VCaP (cell line): Measurements from ENCODE around the gene MBTD1.
A peak's percentile ranks its signal among the peaks of the same experiment; 100 is the strongest.
"Not testable (repeated sequence)": the region's sequence is repeated elsewhere in the genome, so short reads cannot be mapped to it uniquely, and the experiment has no call there.

ENCODE experiments used
- H3K27ac ChIP-seq: fragments of 450-650 bp; 2 replicates; pipeline ENCODE4 v1.5.1; 2017
- CTCF ChIP-seq: fragments of 450-650 bp; conservative IDR thresholded peaks from 2 replicates; pipeline ENCODE4 v1.5.1; 2017; ENCODE audit warnings: mild to moderate bottlenecking, moderate library complexity

Gene MBTD1

GRCh38 chr17:51188271-51188833 is 71.5 kb downstream of the MBTD1 start:
- H3K27ac ChIP-seq: no peak overlapping the region
- TF ChIP-seq CTCF: no peak

DNA sequence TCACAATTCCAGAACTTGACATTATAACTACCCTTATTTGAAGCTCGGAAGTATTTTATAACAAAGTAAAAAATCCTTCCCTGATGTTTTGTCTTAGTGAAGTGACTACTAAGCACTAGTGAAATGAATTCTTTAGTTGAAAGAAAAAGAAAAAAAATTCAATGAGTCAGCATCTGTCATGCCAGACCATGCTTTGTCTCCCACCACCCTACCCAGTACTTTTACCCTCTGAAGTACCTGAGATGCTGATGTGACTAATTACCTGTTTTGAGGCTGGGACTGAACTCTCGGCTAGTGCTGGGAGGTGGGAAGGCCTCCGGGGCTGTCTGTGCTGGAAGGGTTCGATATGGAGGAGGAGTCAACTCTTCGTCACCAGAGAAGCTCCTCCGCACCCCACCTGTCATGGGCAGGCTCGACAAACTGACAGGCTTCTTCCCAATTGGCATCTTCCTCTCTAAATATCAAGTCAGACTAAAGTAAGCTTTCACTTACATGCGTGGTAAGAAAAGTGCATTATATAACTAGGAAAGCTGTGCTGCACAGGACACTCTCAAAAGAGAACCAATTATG is 74.0 kb downstream of the MBTD1 start:
- no peak for TF ChIP-seq CTCF
- H3K27ac ChIP-seq: no peak overlapping the region

DNA sequence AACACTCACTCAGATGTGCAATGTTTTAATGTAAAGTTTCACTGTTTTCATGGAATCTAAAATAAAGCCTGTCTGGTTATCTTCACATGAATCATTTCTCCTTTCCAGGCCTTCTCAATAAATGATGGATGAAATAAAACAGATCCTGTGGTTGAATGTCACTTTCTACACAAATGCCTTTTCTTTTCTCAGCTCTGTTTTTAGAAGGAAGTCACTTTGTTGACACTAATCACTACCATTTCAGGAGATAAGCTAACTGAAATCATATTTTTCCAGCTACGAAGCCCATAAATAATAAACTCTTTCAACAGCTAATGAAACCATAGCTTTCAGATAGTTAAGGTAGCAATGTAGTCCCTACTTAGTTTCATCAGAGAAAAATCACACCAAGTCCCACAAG is 75.7 kb downstream of the MBTD1 start:
- H3K27ac ChIP-seq: no peak overlapping the region
- TF ChIP-seq CTCF: no peak

DNA sequence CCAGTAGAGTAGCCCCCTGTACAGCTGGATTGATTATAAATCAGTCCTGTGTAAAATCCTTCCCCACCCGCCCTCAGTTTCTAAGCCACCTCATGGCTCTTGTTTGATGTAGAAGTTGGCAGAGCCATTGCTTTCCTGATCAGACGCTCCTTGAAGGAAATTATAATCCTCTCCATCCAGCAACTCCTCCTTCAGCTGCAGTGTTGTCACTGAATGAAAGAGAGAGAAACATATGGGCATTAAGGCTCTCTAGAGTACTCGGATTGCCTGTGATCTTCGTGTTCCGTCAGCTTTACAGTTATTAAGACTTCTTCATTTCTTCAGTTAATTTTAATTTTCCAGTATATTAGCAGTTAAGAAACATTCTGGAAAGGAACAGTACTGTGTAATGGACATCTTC is 79.4 kb downstream of the MBTD1 start:
- no peak overlapping the region for H3K27ac ChIP-seq
- no peak for TF ChIP-seq CTCF

- not testable (repeated sequence) for H3K27ac ChIP-seq
These were observed 87.8 kb downstream of the MBTD1 start for GRCh38 chr17:51172030-51172429.

DNA sequence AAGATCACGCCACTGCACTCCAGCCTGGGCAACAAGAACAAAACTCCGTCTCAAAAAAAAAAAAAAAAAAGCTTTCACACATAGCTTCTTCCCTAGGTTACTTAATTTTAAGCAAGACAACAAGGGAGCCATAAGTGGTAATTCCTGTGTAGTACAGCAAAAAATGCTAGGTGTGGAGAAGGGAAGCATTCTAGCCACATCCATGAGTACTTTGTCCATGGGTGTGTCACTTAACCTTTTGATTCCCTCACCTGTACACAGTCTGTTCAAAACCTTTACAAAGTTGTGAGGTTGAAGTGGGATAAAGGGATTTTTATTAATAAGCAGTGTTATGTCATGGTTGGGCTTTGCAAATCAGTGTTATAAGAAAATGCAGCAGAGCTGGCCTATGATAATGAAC is 89.1 kb downstream of the MBTD1 start:
- TF ChIP-seq CTCF: no peak
- H3K27ac ChIP-seq: no peak overlapping the region

GRCh38 chr17:51169340-51169739 is 90.5 kb downstream of the MBTD1 start:
- H3K27ac ChIP-seq: peak overlapping the region; percentile 97; the same call in 1 of the 2 replicates
- no peak for TF ChIP-seq CTCF
